Mesenchymal stem cell (in vitro differentiated cells and primary cell): ENCODE results near the gene EYA2.

Experiments used
- DNase-seq: peaks from one replicate; pipeline ENCODE4 v3.0.0-alpha.2; 2013
- H2AFZ ChIP-seq: one replicate; pipeline ENCODE4 v1.6.1; 2013; ENCODE audit warnings: low read depth, mild to moderate bottlenecking, control low read depth, inconsistent platforms, low read length, moderate library complexity
- H2AK5ac ChIP-seq: 2 replicates; pipeline ENCODE4 v1.6.1; 2013; ENCODE audit warnings: low read length, moderate library complexity, mild to moderate bottlenecking, inconsistent platforms; ENCODE audit not compliant: severe bottlenecking
- H2BK120ac ChIP-seq: one replicate; pipeline ENCODE4 v1.6.1; 2013; ENCODE audit warnings: low read depth, mild to moderate bottlenecking, inconsistent platforms, low read length, moderate library complexity
- H2BK12ac ChIP-seq, 2 experiments: one replicate each; pipeline ENCODE4 v1.6.1; 2013; ENCODE audit warnings: inconsistent platforms in 2 of 2, low read length in 2 of 2, mild to moderate bottlenecking in 2 of 2, moderate library complexity in 2 of 2, control low read depth in 1 of 2
- H2BK15ac ChIP-seq: one replicate; pipeline ENCODE4 v1.6.1; 2013; ENCODE audit warnings: mild to moderate bottlenecking, low read depth, inconsistent platforms; ENCODE audit not compliant: poor library complexity, severe bottlenecking
- H2BK5ac ChIP-seq: 2 replicates; pipeline ENCODE4 v1.6.1; 2013; ENCODE audit warnings: low read depth, mild to moderate bottlenecking, low read length, control low read depth, inconsistent platforms; ENCODE audit not compliant: poor library complexity, severe bottlenecking
- H3K14ac ChIP-seq, 2 experiments: one replicate each; pipeline ENCODE4 v1.6.1; 2013; ENCODE audit warnings: inconsistent platforms in 2 of 2, low read length in 2 of 2, control low read depth in 1 of 2, mild to moderate bottlenecking in 1 of 2, moderate library complexity in 1 of 2
- H3K18ac ChIP-seq, 2 experiments: one replicate each; pipeline ENCODE4 v1.6.1; 2013; ENCODE audit warnings: inconsistent platforms in 2 of 2, low read length in 2 of 2, control low read depth in 1 of 2, low read depth in 1 of 2, mild to moderate bottlenecking in 1 of 2
- H3K23ac ChIP-seq, 2 experiments: one replicate each; pipeline ENCODE4 v1.6.1; 2013; ENCODE audit warnings: inconsistent platforms in 2 of 2, low read length in 2 of 2, mild to moderate bottlenecking in 2 of 2, moderate library complexity in 2 of 2, control low read depth in 1 of 2
- H3K27ac ChIP-seq: 2 replicates; pipeline ENCODE4 v1.5.1; 2013; ENCODE audit warnings: mild to moderate bottlenecking, moderate library complexity, low read length, control low read depth, inconsistent platforms; ENCODE audit not compliant: poor library complexity, severe bottlenecking
- H3K27me3 ChIP-seq, 2 experiments: 2 replicates each; pipeline versions ENCODE4 v1.6.1 to v1.7.0; 2013; ENCODE audit warnings: low read length in 2 of 2, mild to moderate bottlenecking in 2 of 2, moderate library complexity in 2 of 2, control low read depth in 1 of 2, inconsistent platforms in 1 of 2; ENCODE audit not compliant: control insufficient read depth in 1 of 2, insufficient read depth in 1 of 2
- H3K36me3 ChIP-seq, 2 experiments: 2 replicates each; pipeline versions ENCODE4 v1.6.1 to v1.7.0; 2013; ENCODE audit warnings: low read length in 2 of 2, control low read depth in 1 of 2, inconsistent platforms in 1 of 2, low read depth in 1 of 2, mild to moderate bottlenecking in 1 of 2; ENCODE audit not compliant: insufficient read depth in 2 of 2, control insufficient read depth in 1 of 2
- H3K4ac ChIP-seq, 2 experiments: one replicate each; pipeline ENCODE4 v1.6.1; 2013; ENCODE audit warnings: inconsistent platforms in 2 of 2, low read length in 2 of 2, mild to moderate bottlenecking in 2 of 2, moderate library complexity in 2 of 2, control low read depth in 1 of 2, low read depth in 1 of 2
- H3K4me1 ChIP-seq: 2 replicates; pipeline ENCODE4 v1.6.1; 2013; ENCODE audit warnings: low read depth, low read length, control low read depth; ENCODE audit not compliant: control insufficient read depth, insufficient read depth
- H3K4me2 ChIP-seq: 2 replicates; pipeline ENCODE4 v1.6.1; 2013; ENCODE audit warnings: low read length, mild to moderate bottlenecking, inconsistent platforms; ENCODE audit not compliant: poor library complexity, severe bottlenecking
- H3K4me3 ChIP-seq, 2 experiments: 2 replicates each; pipeline versions ENCODE4 v1.5.1 to v1.7.0; 2013; ENCODE audit warnings: low read length in 2 of 2, mild to moderate bottlenecking in 2 of 2, control low read depth in 1 of 2, low read depth in 1 of 2; ENCODE audit not compliant: insufficient read depth in 1 of 2
- H3K79me1 ChIP-seq: replicated peaks from 2 replicates; pipeline ENCODE4 v1.6.1; 2013; ENCODE audit warnings: mild to moderate bottlenecking, control low read depth, low read length, inconsistent platforms; ENCODE audit not compliant: poor library complexity, severe bottlenecking
- H3K9ac ChIP-seq: 2 replicates; pipeline ENCODE4 v1.7.0; 2013; ENCODE audit warnings: mild to moderate bottlenecking, low read length, moderate library complexity
- H3K9me3 ChIP-seq: 2 replicates; pipeline ENCODE4 v1.7.0; 2013; ENCODE audit warnings: mild to moderate bottlenecking, low read length; ENCODE audit not compliant: control insufficient read depth
- H4K8ac ChIP-seq: one replicate; pipeline ENCODE4 v1.6.1; 2013; ENCODE audit warnings: inconsistent platforms, mild to moderate bottlenecking, low read length, moderate library complexity
- H4K91ac ChIP-seq: one replicate; pipeline ENCODE4 v1.6.1; 2013; ENCODE audit warnings: mild to moderate bottlenecking, low read length, inconsistent platforms
- WGBS: methylation state at CpG from one replicate; pipeline ENCODE4 v1.1.7; 2013; ENCODE audit warnings: mixed read lengths; 5-methylcytosine and 5-hydroxymethylcytosine counted together

Gene EYA2

DNA sequence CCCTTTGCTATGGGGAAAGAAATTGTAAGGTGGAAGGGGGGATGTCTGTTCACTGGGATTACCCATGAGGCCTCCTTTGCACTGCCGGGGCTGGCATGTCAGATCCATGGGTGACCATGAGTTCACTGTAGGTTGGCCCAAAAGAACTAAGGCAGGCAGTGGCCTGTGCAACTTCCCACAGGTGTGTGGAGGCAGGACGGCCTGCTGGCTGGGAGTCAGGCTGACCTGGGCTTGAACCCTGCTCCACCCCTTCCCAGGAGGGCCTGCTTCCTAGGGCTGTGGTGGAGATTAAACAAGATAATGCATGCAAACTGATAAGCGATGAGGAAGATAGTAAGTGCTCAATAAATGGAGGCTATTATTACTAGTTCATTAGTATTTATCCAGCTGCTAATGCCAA lies 163.0 kb downstream of the EYA2 start:
- Histone ChIP-seq H3K4me3 (no peak overlapping the region), H2AK5ac (no peak overlapping the region), H3K79me1 (no peaks in the 10 kb centered on the region), H4K8ac (no peak overlapping the region), H3K27ac (no peak overlapping the region), H2BK12ac (no peak overlapping the region), H3K23ac (no peak overlapping the region), H3K36me3 (no peaks in the 10 kb centered on the region), H3K4me1 (no peaks in the 10 kb centered on the region), H2BK5ac (no peak overlapping the region), H3K9me3 (no peaks in the 10 kb centered on the region), H3K18ac (no peak overlapping the region), H2BK15ac (no peak overlapping the region), H4K91ac (no peak overlapping the region), H3K27me3 (peaks cover 0 to 32% of the 10 kb centered on the region in 2 experiments), H2BK120ac (no peak overlapping the region), H3K14ac (no peak overlapping the region), H3K4me2 (no peak overlapping the region), H3K4ac (no peak overlapping the region), H3K9ac (no peak overlapping the region), H2AFZ (no peak overlapping the region)
- 71% methylated on average over 2 of the region's 3 CpGs for WGBS
- DNase-seq, result no peak

DNA sequence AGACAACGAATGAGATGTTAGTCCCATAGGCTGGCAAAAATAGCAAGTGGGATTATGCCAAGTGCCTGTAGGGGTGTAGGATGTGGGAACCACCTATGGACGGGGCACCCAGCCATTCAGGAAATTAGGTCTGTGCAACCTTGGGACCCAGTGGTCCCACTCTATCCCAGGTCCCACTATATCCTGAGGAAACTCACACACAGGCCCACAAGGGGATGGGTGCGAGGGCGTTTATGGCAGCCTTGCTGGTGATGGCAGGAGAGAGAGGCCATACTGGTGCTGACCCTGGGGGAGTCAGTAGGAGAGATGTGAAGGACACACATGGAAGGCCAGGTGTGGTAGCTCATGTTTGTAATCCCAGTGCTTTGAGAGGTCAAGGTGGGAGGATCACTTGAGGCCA lies 163.6 kb downstream of the EYA2 start:
- no peak overlapping the region for H2BK5ac ChIP-seq
- H3K4me1 ChIP-seq, result no peaks in the 10 kb centered on the region
- no peak overlapping the region for H3K9ac ChIP-seq
- 76% methylated on average over 4 of the region's 4 CpGs for WGBS
- H4K8ac ChIP-seq, result no peak overlapping the region
- no peaks in the 10 kb centered on the region for H3K79me1 ChIP-seq
- no peak overlapping the region for H3K18ac ChIP-seq
- H3K14ac ChIP-seq, result no peak overlapping the region
- no peaks in the 10 kb centered on the region for H3K36me3 ChIP-seq
- no peaks in the 10 kb centered on the region for H3K9me3 ChIP-seq
- H3K23ac ChIP-seq, result no peak overlapping the region
- H3K27me3 ChIP-seq, result peaks cover 0 to 29% of the 10 kb centered on the region in 2 experiments
- no peak overlapping the region for H2BK15ac ChIP-seq
- H3K4me2 ChIP-seq, result no peak overlapping the region
- no peak overlapping the region for H2BK12ac ChIP-seq
- no peak overlapping the region for H3K27ac ChIP-seq
- no peak overlapping the region for H3K4ac ChIP-seq
- no peak overlapping the region for H2BK120ac ChIP-seq
- H2AK5ac ChIP-seq, result no peak overlapping the region
- no peak overlapping the region for H3K4me3 ChIP-seq
- H2AFZ ChIP-seq, result no peak overlapping the region
- no peak for DNase-seq
- H4K91ac ChIP-seq, result no peak overlapping the region

GRCh38 chr20:47059536-47059935 lies 164.9 kb downstream of the EYA2 start:
- Histone ChIP-seq H3K9me3 (peaks cover 1% of the 10 kb centered on the region), H3K14ac (no peak overlapping the region), H2BK120ac (no peak overlapping the region), H2BK5ac (no peak overlapping the region), H3K18ac (no peak overlapping the region), H3K79me1 (no peaks in the 10 kb centered on the region), H2AK5ac (no peak overlapping the region), H2BK15ac (no peak overlapping the region), H3K4ac (no peak overlapping the region), H2AFZ (no peak overlapping the region), H4K91ac (no peak overlapping the region), H3K4me3 (no peak overlapping the region), H2BK12ac (no peak overlapping the region), H3K4me1 (no peaks in the 10 kb centered on the region), H3K9ac (no peak overlapping the region), H3K27me3 (peaks cover 0 to 24% of the 10 kb centered on the region in 2 experiments), H3K23ac (no peak overlapping the region), H3K36me3 (no peaks in the 10 kb centered on the region), H3K27ac (no peak overlapping the region), H3K4me2 (no peak overlapping the region), H4K8ac (no peak overlapping the region)
- DNase-seq, result no peak
- WGBS, result 78% methylated on average over 4 of the region's 4 CpGs

- peaks cover 0 to 4% of the 10 kb centered on the region in 2 experiments for H3K27me3 ChIP-seq
- H3K18ac ChIP-seq, result no peak overlapping the region
- H3K4me1 ChIP-seq, result no peaks in the 10 kb centered on the region
- H3K9me3 ChIP-seq, result peaks cover 12% of the 10 kb centered on the region
- H3K14ac ChIP-seq, result no peak overlapping the region
- H3K4me2 ChIP-seq, result no peak overlapping the region
- H3K27ac ChIP-seq, result no peak overlapping the region
- H2AK5ac ChIP-seq, result no peak overlapping the region
- no peak overlapping the region for H4K91ac ChIP-seq
- no peak overlapping the region for H2BK5ac ChIP-seq
- DNase-seq, result no peak
- no peak overlapping the region for H4K8ac ChIP-seq
- H3K4ac ChIP-seq, result no peak overlapping the region
- no peak overlapping the region for H3K9ac ChIP-seq
- no peak overlapping the region for H2BK12ac ChIP-seq
- H3K23ac ChIP-seq, result no peak overlapping the region
- H2BK120ac ChIP-seq, result no peak overlapping the region
- H2BK15ac ChIP-seq, result no peak overlapping the region
- no peak overlapping the region for H2AFZ ChIP-seq
- WGBS, result 83% methylated on average over 8 of the region's 8 CpGs
- H3K79me1 ChIP-seq, result no peaks in the 10 kb centered on the region
- no peaks in the 10 kb centered on the region for H3K36me3 ChIP-seq
- no peak overlapping the region for H3K4me3 ChIP-seq
Observed at GRCh38 chr20:47061549-47061948, 166.9 kb downstream of the EYA2 start.
